GM19438 (cell line): ENCODE data around the gene PIF1.

Experiments used
- ATAC-seq: cut with Tn5 transposase; IDR thresholded peaks from one replicate; pipeline ENCODE4 v1.9.1; 2021; ENCODE audit warnings: low read depth; ENCODE audit not compliant: unreplicated experiment

PIF1 gene

DNA sequence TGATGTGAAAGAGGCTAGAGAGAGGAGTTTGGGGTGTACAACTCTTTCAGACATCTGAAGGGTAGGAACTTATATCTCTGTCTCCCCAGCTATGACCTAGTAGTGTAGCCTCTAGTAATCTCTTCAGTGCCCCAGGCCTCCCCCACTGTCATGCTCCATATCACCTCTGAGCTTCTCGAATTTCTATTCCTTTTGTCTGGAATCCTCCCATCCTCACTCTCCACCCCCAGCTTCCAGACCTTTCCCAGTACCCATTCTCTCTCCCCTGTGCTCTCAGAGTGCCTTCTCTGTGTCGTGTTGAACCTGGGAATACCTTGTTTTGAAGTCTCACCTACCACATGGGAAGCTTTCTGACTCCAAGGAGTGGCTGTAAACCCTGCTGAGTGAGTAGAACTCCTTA is 46.4 kb downstream of the PIF1 start:
- no peak for ATAC-seq

DNA sequence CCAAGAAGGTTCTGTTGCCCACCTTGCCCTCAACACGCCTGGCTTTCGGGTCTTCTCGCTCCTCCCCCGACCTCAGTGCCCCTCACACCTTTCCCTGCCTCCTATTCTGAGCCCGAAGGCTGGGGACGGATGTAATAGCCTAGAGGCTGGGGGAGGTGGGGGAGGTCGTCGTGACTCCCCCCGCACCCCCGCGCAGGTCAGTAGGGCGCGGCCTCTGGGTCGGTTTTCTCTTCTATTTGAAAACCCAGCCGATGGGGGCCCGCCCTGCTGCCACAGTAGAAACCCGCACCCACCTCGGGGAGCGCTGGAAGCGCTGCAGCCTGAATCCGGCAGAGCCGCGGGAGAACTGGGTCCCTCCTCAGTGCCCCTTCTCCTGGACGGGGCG is 49.1 kb downstream of the PIF1 start:
- ATAC-seq = no peak

DNA sequence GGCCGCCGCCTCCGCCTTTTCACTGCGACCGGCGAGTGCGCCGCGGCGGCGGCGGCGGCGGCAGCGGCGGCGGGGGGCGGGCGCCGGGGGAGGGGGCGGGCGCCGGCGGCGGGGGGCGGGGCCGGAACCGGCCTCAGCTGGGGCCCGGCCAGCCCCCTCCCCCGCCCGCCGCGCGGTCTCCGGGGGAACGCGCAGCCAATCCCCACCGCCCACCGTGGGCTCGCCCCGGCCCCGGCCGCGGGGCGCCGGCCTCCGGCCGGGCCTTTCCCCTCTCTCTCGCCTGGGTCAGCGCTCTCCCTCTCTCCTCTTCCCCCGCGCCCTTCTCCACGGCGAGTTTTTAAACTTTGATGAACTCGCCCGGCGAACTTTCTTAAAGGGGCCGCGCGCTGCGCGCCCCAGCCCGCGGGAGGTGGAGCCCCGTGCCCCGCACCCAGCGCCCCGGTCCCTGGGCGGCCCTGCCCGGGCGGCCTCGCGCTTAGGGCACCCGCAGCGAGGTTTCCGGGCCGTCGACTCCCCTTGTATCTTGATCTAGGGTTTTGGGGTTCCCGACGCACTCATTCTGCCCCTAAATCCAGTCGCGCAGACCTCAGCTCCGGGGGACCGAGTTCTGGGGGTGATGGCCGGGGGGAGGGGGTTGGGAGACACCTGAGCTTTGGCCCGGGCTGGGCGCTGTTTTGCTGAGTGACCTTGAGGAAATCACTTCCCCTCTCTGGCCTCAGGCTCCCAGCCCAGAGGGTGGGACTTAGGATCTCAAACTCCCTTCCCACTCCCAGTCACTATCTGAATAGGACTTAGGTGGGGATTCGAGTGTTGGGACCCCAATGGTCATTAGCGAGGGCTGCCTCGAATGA is 49.7 kb downstream of the PIF1 start, which contains the start of gene RBPMS2:
TSS of gene RBPMS2 (minus strand) at position 39 of the 851 bp plus-strand sequence. CDS start 270 bp downstream, outside the sequence.
- no peak for ATAC-seq

DNA sequence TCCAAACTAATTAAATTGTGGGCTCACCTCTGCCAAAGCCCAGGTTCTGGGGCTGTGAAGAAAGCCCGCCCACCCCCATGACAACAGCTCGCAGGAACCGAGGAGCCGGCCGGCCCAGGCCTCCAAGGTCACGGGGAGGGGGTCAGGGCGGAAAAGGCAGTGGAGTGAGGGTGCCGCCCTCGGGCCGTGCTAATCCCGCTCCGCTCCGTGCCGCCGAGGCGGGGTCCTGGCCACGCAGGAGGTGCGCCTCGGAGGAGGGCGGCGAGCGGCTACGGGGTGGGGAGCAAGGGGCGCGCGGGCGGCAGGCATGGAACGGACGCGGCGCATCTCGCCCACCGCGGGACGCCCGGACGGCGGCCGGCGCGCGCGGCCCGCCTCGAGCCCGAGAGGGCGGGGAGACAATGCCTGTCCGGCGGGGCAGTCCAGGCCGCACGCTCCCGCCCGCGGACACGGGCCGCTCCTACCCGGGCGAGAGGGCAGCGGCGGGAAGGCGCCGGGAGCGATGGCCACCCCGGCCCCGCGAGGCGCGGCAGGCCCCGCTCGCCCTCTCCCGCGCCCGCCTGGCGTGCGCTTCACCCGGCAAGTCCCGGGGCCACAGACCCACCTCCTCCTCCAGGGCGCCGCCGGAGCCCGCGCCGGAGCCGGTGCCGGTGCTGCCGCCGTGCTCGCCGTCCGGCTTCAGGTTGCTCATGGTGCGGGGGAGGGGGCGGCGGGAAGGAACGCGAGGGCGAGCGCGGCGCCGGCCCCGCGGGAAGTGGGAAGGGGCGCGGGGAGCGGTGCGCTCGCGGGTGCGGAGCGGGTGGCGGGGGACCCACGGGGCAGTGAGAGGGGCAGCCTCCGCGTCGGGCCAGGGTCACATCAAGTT is 50.6 kb downstream of the PIF1 start:
- no peak for ATAC-seq

DNA sequence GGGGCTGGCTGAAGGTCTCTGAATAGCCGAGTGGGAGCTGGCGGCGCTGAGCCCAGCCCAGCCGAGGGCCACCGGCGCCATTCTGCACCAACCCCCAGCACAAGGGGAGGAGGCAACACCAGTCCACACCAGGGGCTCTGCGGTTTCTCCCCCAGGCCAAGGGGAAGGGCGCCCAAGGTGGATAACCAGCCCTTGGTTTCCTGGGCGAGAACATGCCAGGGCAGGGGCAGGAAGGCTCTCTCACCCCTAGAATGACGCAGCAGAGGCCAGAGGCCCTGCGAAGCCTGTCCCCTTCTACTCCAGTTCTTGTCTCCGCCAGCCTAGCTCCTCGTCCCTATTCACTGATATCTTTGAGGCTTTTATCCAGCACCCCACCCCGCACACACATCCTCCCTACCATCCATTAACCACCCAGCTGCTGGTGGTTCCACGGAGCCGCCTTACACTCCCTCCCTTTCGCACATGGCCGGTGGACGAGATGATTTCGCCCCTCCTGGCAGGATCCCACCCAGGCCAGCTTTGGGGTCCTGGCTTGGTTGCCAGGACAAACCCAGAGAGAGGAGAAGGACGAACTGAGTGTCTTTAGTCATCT is 51.3 kb downstream of the PIF1 start:
- ATAC-seq = no peak

DNA sequence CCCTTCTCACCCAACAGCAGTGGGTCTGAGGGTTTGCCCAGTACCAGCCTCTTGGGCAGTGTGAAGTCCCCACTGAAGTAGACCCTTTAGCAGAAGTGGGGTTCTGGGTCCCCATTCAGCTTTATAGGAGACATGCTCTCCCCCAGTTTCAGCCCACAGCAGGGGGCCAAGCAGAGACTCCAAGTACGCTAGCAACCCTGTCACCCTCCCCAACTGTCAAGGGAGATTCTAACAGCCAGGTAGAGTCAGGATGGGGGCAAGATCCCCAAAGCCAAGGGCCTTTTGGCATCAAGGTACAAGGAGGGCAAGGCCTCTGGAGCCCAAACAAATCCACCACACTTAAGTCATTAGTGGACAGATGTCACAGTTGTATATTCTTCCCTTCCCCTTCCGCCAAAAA is 51.8 kb downstream of the PIF1 start:
- ATAC-seq = no peak

DNA sequence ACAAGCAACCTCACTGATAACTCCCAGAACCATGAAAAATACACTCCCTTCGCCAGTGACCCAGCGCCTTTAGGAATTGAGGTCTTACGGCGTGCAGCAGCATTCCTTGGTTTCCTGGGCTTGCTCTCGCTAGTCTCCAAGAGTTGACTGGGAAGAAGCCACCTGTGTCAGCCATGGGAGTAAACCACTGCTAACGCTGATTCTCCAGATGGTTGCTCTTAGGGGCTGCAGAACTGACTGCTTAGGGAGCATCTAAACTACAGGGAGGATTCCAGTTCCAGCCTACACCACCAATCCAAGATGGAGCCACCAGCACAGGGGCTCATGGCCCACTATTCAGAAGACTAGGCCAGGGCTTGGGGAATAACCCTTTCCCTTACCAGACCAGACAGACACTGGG is 52.5 kb downstream of the PIF1 start:
- no peak for ATAC-seq

DNA sequence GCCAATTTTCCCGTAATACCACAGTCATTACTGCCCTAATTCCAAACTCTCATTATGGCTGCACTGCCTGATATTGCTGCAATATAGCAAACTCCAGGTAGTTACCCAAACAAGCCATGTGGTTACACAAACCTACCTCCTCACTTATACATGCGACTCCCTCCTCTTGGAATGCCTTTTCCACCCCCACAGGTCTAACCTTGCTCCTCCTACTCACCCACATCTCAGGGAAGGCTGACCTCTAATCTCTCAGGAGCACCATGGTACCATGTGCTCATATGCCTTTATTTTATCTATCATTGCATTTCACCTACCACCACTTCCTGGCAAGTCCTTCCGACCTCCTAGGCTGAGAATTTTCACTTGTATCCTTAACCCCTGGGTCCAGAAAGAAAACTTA is 53.0 kb downstream of the PIF1 start:
- no peak for ATAC-seq

DNA sequence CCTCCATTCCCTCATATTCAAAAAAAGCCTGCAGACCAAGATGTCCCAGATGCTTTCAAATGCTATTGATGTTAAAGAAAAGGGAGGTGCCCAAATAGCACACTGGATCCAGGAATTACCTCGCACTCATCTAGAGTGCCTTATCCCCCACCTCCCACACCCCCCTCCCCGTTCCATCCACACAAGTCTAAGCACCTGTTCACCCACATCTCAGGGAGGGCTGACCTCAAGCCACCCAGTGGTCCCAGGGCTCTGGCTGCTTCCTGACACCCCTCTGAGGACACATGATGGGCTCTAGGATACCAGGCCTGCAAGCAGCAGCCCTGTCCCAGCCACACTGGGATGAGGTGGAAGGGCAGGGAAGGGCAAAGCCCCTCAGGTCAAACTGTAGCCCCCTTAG is 54.8 kb downstream of the PIF1 start:
- no peak for ATAC-seq

DNA sequence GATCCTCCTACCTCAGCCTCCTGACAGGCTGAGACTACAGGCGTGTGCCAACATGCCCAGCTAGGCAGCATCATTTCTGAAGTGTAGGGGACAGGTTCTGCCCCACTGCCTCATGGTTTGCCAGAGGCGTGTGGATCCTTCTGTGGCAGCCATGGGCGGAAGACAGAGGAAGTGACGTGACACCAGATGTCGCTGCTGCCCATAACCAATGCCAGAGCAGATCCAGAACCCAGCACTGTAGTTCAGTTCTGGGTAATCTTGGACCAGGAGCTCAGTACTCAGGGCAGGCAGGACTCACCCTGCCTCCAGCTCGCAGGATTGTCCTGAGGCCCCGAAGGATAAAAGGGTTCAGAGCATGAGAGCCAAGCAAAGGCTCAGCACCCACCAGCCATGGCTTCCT is 58.2 kb downstream of the PIF1 start:
- no peak for ATAC-seq

DNA sequence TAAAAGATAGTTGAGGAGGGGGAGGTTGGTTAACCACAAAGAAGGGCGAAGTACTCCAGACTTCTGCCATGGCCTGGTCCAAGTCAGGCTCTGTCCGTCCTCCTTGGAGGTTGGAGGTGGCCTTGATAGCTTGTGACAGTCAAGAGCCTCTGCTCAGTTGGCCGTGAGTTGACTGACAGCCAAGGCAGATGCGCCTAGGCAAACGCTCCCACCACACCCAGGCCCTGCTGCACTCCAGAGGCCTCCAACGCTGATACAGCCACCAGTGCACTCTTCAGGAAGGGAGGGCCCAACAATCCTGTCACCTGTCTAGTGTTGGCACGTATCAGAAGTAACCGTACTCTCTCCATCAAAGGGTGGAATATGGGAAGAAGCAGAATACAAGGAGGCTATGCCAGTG is 59.4 kb downstream of the PIF1 start:
- ATAC-seq = no peak
